DMS53 treated with DMSO at 0.1 percent for 48 hours (cell line): Measurements from ENCODE around the gene MME.

ENCODE experiments used
- DNase-seq: peaks from one replicate; lab custom pipeline; 2025; ENCODE audit not compliant: unreplicated experiment; lab: John Stamatoyannopoulos, UW

MME gene

GRCh38 chr3:155231792-155232191, 151.7 kb downstream of the MME start:
- DNase-seq, result no peak

- peak; percentile 11 for DNase-seq
Observed at GRCh38 chr3:155232605-155233004, 152.5 kb downstream of the MME start.

- DNase-seq, result no peak
Observed at GRCh38 chr3:155233213-155233612, 153.1 kb downstream of the MME start.
